Upper lobe of left lung (tissue), 4 donors: ENCODE data around the gene AKNA.

Source experiments
- EP300 ChIP-seq, 4 donors: sonication (generic); formaldehyde crosslinking; IDR thresholded peaks; one replicate each; pipeline ENCODE4 v1.5.1; 2017; ENCODE audit warnings: antibody characterized with exemption in 4 of 4, control low read depth in 2 of 4
- POLR2A ChIP-seq, 4 donors: fragments of 450-650 bp; IDR thresholded peaks; one replicate each; pipeline ENCODE4 v1.5.1; 2016 to 2017; ENCODE audit warnings: antibody characterized with exemption in 4 of 4, mild to moderate bottlenecking in 2 of 4
- POLR2AphosphoS5 ChIP-seq, 2 donors: sonication (generic); formaldehyde crosslinking; IDR thresholded peaks; one replicate each; pipeline ENCODE4 v1.5.1; 2017; ENCODE audit warnings: antibody characterized with exemption in 2 of 2
- TF ChIP-seq, protein P1 (sequence below), 6 experiments: fragments of 450-650 bp in 4 of 6; fragments of 200-600 bp in 2 of 6; sonication (generic) in 2 of 6; IDR thresholded peaks; one replicate each; pipeline ENCODE4 v1.5.1; 2016 to 2019; ENCODE audit warnings: antibody characterized with exemption in 6 of 6

DNA sequence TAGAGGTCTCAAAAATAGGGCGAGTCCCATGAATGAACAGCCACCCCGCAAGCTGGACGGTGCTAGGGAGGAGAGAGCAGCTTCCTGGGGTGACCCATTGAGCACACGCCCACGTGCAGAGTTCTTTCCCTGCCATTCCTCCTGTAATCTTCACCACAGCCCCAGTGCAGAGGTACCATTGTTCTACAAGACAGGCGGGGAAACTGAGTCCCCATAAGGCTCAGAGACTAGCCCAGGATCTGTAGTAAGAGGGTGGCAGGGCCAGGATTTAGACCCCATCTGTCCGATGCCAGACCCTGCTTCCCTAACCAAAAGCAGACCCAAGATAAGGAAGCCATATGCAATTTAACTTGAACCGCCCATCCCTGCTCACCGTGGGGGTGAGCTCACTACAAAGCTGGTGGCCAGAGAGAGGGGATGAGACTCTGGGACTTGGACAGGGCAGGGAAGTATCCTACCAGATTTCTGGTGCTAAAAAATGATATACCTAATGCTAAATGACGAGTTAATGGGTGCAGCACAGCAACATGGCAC is 101.6 kb downstream of the AKNA start:
- TF ChIP-seq, protein P1, sequence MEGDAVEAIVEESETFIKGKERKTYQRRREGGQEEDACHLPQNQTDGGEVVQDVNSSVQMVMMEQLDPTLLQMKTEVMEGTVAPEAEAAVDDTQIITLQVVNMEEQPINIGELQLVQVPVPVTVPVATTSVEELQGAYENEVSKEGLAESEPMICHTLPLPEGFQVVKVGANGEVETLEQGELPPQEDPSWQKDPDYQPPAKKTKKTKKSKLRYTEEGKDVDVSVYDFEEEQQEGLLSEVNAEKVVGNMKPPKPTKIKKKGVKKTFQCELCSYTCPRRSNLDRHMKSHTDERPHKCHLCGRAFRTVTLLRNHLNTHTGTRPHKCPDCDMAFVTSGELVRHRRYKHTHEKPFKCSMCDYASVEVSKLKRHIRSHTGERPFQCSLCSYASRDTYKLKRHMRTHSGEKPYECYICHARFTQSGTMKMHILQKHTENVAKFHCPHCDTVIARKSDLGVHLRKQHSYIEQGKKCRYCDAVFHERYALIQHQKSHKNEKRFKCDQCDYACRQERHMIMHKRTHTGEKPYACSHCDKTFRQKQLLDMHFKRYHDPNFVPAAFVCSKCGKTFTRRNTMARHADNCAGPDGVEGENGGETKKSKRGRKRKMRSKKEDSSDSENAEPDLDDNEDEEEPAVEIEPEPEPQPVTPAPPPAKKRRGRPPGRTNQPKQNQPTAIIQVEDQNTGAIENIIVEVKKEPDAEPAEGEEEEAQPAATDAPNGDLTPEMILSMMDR (IDR thresholded peaks at IDR 0.05), result no peak
- TF ChIP-seq POLR2AphosphoS5 (IDR thresholded peaks at IDR 0.05), result no peak
- TF ChIP-seq POLR2A (IDR thresholded peaks at IDR 0.05), result no peak
- TF ChIP-seq EP300 (IDR thresholded peaks at IDR 0.05), result no peak
